ENCODE data around the gene SIL1. TPM values are rescaled to one million over a fixed set of nuclear protein-coding genes. Genes with fewer than 3 reads are reported as not detected.

SIL1 gene
- total RNA-seq, 1 donor from 2014 or later = 32.3 TPM

GRCh38 chr5:139138809-139139208 is 59.4 kb downstream of the SIL1 start:
- H3K4me3 ChIP-seq (ENCODE audit: low read depth, low read length) = no peak overlapping the region
- no peak for TF ChIP-seq CTCF (conservative IDR thresholded peaks at IDR 0.05; ENCODE audit: low read depth, low read length)
- no peak for DNase-seq (ENCODE audit: low read depth)

GRCh38 chr5:139138109-139138508 is 60.1 kb downstream of the SIL1 start:
- H3K4me3 ChIP-seq (ENCODE audit: low read depth, low read length) = no peak overlapping the region
- TF ChIP-seq CTCF (conservative IDR thresholded peaks at IDR 0.05; ENCODE audit: low read depth, low read length) = no peak
- no peak for DNase-seq (ENCODE audit: low read depth)

GRCh38 chr5:139137697-139138096 is 60.5 kb downstream of the SIL1 start:
- DNase-seq (ENCODE audit: low read depth) = peak; percentile 32
- no peak overlapping the region for H3K4me3 ChIP-seq (ENCODE audit: low read depth, low read length)
- peak; percentile 52 for TF ChIP-seq CTCF (conservative IDR thresholded peaks at IDR 0.05; ENCODE audit: low read depth, low read length)

- H3K4me3 ChIP-seq (ENCODE audit: low read depth, low read length) = no peak overlapping the region
- no peak for DNase-seq (ENCODE audit: low read depth)
- TF ChIP-seq CTCF (conservative IDR thresholded peaks at IDR 0.05; ENCODE audit: low read depth, low read length) = no peak
Observed at GRCh38 chr5:139134906-139135305, 63.3 kb downstream of the SIL1 start.

GRCh38 chr5:139133282-139133681 is 64.9 kb downstream of the SIL1 start:
- no peak for TF ChIP-seq CTCF (conservative IDR thresholded peaks at IDR 0.05; ENCODE audit: low read depth, low read length)
- no peak overlapping the region for H3K4me3 ChIP-seq (ENCODE audit: low read depth, low read length)
- no peak for DNase-seq (ENCODE audit: low read depth)

- no peak for DNase-seq (ENCODE audit: low read depth)
- H3K4me3 ChIP-seq (ENCODE audit: low read depth, low read length) = no peak overlapping the region
- no peak for TF ChIP-seq CTCF (conservative IDR thresholded peaks at IDR 0.05; ENCODE audit: low read depth, low read length)
Observed at GRCh38 chr5:139132515-139132914, 65.7 kb downstream of the SIL1 start.

GRCh38 chr5:139131921-139132432 is 66.2 kb downstream of the SIL1 start:
- H3K4me3 ChIP-seq (ENCODE audit: low read depth, low read length) = no peak overlapping the region
- no peak for DNase-seq (ENCODE audit: low read depth)
- no peak for TF ChIP-seq CTCF (conservative IDR thresholded peaks at IDR 0.05; ENCODE audit: low read depth, low read length)

Measured in epithelial cell of proximal tubule (primary cell).